MM.1S (cell line): ENCODE results near the gene OLIG3.

ENCODE experiments used
- DNase-seq: peaks from one replicate; pipeline ENCODE4 v3.0.0-alpha.2; 2015
- H2AFZ ChIP-seq: fragments of 300-600 bp; sonication (generic); 2 replicates; pipeline ENCODE4 v1.6.0; 2016; ENCODE audit warnings: antibody characterized with exemption, low read length
- H3F3A ChIP-seq: fragments of 300-600 bp; sonication (generic); 2 replicates; pipeline ENCODE4 v1.6.1; 2016; ENCODE audit warnings: mild to moderate bottlenecking, antibody characterized with exemption, low read length, moderate library complexity, mixed read lengths; ENCODE audit not compliant: insufficient read depth
- H3K27ac ChIP-seq: fragments of 300-600 bp; sonication (generic); 2 replicates; pipeline ENCODE4 v1.5.1; 2016; ENCODE audit warnings: mild to moderate bottlenecking, low read length
- H3K27me3 ChIP-seq: fragments of 300-600 bp; sonication (generic); replicated peaks from 2 replicates; pipeline ENCODE4 v1.6.0; 2016; ENCODE audit warnings: low read length; ENCODE audit not compliant: insufficient read depth
- H3K36me3 ChIP-seq: fragments of 300-600 bp; sonication (generic); replicated peaks from 2 replicates; pipeline ENCODE4 v1.6.1; 2016; ENCODE audit warnings: mild to moderate bottlenecking, low read length, mixed read lengths; ENCODE audit not compliant: insufficient read depth
- H3K4me1 ChIP-seq: fragments of 300-600 bp; sonication (generic); 2 replicates; pipeline ENCODE4 v1.6.1; 2016; ENCODE audit warnings: low read length, mixed read lengths
- H3K4me2 ChIP-seq: fragments of 300-600 bp; sonication (generic); 2 replicates; pipeline ENCODE4 v1.6.0; 2016; ENCODE audit warnings: low read depth, low read length
- H3K4me3 ChIP-seq: fragments of 300-600 bp; sonication (generic); 2 replicates; pipeline ENCODE4 v1.5.1; 2016; ENCODE audit warnings: low read length, mixed read lengths
- H3K79me2 ChIP-seq: fragments of 300-600 bp; sonication (generic); 2 replicates; pipeline ENCODE4 v1.6.1; 2016; ENCODE audit warnings: mixed run types, low read length, mixed read lengths
- H3K9ac ChIP-seq: fragments of 300-600 bp; sonication (generic); 2 replicates; pipeline ENCODE4 v1.6.1; 2016; ENCODE audit warnings: low read length, mixed read lengths
- H3K9me2 ChIP-seq: fragments of 300-600 bp; sonication (generic); replicated peaks from 2 replicates; pipeline ENCODE4 v1.6.1; 2016; ENCODE audit warnings: mild to moderate bottlenecking, low read length, mixed read lengths; ENCODE audit not compliant: insufficient read depth
- H3K9me3 ChIP-seq: fragments of 300-600 bp; sonication (generic); replicated peaks from 2 replicates; pipeline ENCODE4 v1.6.1; 2016; ENCODE audit warnings: mild to moderate bottlenecking, low read length, mixed read lengths; ENCODE audit not compliant: insufficient read depth
- H4K20me1 ChIP-seq: fragments of 300-600 bp; sonication (generic); 2 replicates; pipeline ENCODE4 v1.6.1; 2016; ENCODE audit warnings: mild to moderate bottlenecking, low read length, moderate library complexity, mixed read lengths; ENCODE audit not compliant: insufficient read depth
- CTCF ChIP-seq: fragments of 300-600 bp; sonication (generic); IDR thresholded peaks from 2 replicates; pipeline ENCODE4 v1.5.1; 2016; ENCODE audit warnings: antibody characterized with exemption, low read length, mixed read lengths
- EZH2 ChIP-seq: fragments of 300-600 bp; sonication (generic); optimal IDR thresholded peaks from 2 replicates; pipeline ENCODE3; 2017; ENCODE audit warnings: low read depth, mild to moderate bottlenecking, antibody characterized with exemption, low read length, mixed read lengths
- EZH2phosphoT487 ChIP-seq: fragments of 300-600 bp; sonication (generic); IDR thresholded peaks from 2 replicates; pipeline ENCODE4 v1.6.1; 2018; ENCODE audit warnings: antibody characterized with exemption, low read length

Gene OLIG3

GRCh38 chr6:137496368-137496767 is 2.2 kb upstream of the OLIG3 start:
- peaks cover 33% of the 10 kb centered on the region for H3K27me3 ChIP-seq

GRCh38 chr6:137495703-137496336 is 1.6 kb upstream of the OLIG3 start:
- no peaks in the 10 kb centered on the region for H3K4me1 ChIP-seq

More at GRCh38 chr6:137496368-137496767, 2.2 kb upstream of the OLIG3 start:
- H3K36me3 ChIP-seq, result no peaks in the 10 kb centered on the region
- 0 out of 2 replicates have a peak overlapping the region, but pooled peaks have one; percentile 57 for H3K4me3 ChIP-seq
- no peaks in the 10 kb centered on the region for H3K9me2 ChIP-seq
- H3K9ac ChIP-seq, result no peak overlapping the region
- H3F3A ChIP-seq, result no peaks in the 10 kb centered on the region
- peak overlapping the region; percentile 91; the same call in 1 of the 2 replicates for H3K4me2 ChIP-seq
- no peak for DNase-seq
- H4K20me1 ChIP-seq, result no peaks in the 10 kb centered on the region
- no peak overlapping the region for H2AFZ ChIP-seq
- H3K4me1 ChIP-seq, result no peaks in the 10 kb centered on the region
- TF ChIP-seq EZH2phosphoT487 (no peak), EZH2 (no peak), CTCF (no peak)
- H3K79me2 ChIP-seq, result no peaks in the 10 kb centered on the region
- no peaks in the 10 kb centered on the region for H3K9me3 ChIP-seq
- no peak overlapping the region for H3K27ac ChIP-seq

GRCh38 chr6:137494988-137495702 is 951 bp upstream of the OLIG3 start:
- no peaks in the 10 kb centered on the region for H3K4me1 ChIP-seq
- no peaks in the 10 kb centered on the region for H3K9me2 ChIP-seq
- no peaks in the 10 kb centered on the region for H4K20me1 ChIP-seq
- TF ChIP-seq CTCF (no peak), EZH2 (no peak), EZH2phosphoT487 (no peak)
- H3K9me3 ChIP-seq, result no peaks in the 10 kb centered on the region
- no peak for DNase-seq
- H3K27ac ChIP-seq, result no peak overlapping the region
- H3K27me3 ChIP-seq, result peaks cover 43% of the 10 kb centered on the region
- H3K36me3 ChIP-seq, result no peaks in the 10 kb centered on the region
- no peak overlapping the region for H3K9ac ChIP-seq
- no peak overlapping the region for H2AFZ ChIP-seq
- H3F3A ChIP-seq, result no peaks in the 10 kb centered on the region
- no peak overlapping the region for H3K4me2 ChIP-seq
- no peaks in the 10 kb centered on the region for H3K79me2 ChIP-seq
- no peak overlapping the region for H3K4me3 ChIP-seq

More at GRCh38 chr6:137495703-137496336, 1.6 kb upstream of the OLIG3 start:
- H3K9ac ChIP-seq, result no peak overlapping the region
- H4K20me1 ChIP-seq, result no peaks in the 10 kb centered on the region
- peaks cover 36% of the 10 kb centered on the region for H3K27me3 ChIP-seq
- no peak overlapping the region for H3K4me3 ChIP-seq
- no peak for DNase-seq
- H3K79me2 ChIP-seq, result no peaks in the 10 kb centered on the region
- TF ChIP-seq EZH2phosphoT487 (no peak), CTCF (no peak), EZH2 (no peak)
- H3F3A ChIP-seq, result no peaks in the 10 kb centered on the region
- no peak overlapping the region for H3K27ac ChIP-seq
- H3K9me3 ChIP-seq, result no peaks in the 10 kb centered on the region
- no peak overlapping the region for H2AFZ ChIP-seq
- no peaks in the 10 kb centered on the region for H3K36me3 ChIP-seq
- H3K9me2 ChIP-seq, result no peaks in the 10 kb centered on the region
- H3K4me2 ChIP-seq, result no peak overlapping the region
